GM18511 (cell line): ENCODE data around the gene UBXN1.
"Not testable (repeated sequence)": the region's sequence is repeated elsewhere in the genome, so short reads cannot be mapped to it uniquely, and the experiment has no call there.

ENCODE experiments used
- ATAC-seq: cut with Tn5 transposase; IDR thresholded peaks from one replicate; pipeline ENCODE4 v1.9.1; 2021; ENCODE audit warnings: mild to moderate bottlenecking, moderate library complexity; ENCODE audit not compliant: unreplicated experiment

The UBXN1 gene

DNA sequence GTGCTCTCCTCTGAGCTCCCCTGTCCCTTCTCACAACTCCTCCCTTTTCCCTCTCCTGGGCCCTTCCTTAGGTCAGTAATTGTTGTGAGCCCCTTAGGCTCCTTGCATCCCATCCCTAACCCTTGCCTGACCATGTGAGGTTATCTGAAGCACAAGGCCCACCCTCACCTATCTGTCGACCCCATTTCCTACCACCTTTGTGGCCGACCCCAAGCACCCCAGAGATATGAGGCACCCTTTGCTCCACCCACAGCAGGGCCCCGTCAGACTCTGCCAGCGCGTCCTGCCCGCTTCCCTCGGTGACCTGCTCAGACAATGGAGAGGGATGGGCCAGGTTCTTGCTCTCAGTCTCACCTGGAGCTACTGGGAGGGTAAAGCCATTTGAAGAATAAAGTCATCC, 29.9 kb upstream of the UBXN1 start:
- no peak for ATAC-seq

DNA sequence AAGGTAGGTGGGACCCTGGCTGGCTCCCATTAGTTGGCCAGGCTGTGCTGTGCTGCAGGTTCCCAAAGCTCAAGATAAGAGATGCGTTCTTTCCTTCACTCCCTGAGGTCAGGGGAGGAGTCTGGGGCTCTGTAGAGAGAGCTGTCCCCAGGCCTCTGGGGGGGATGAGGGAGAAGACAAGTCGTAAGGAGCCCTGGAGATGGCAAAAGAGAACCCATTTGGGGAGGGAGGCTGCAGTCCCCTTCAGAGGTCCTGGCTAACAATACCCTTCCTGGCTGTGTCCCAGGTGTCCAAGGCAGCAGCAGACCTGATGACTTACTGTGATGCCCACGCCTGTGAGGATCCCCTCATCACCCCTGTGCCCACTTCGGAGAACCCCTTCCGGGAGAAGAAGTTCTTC, 29.5 kb upstream of the UBXN1 start:
- ATAC-seq: no peak

DNA sequence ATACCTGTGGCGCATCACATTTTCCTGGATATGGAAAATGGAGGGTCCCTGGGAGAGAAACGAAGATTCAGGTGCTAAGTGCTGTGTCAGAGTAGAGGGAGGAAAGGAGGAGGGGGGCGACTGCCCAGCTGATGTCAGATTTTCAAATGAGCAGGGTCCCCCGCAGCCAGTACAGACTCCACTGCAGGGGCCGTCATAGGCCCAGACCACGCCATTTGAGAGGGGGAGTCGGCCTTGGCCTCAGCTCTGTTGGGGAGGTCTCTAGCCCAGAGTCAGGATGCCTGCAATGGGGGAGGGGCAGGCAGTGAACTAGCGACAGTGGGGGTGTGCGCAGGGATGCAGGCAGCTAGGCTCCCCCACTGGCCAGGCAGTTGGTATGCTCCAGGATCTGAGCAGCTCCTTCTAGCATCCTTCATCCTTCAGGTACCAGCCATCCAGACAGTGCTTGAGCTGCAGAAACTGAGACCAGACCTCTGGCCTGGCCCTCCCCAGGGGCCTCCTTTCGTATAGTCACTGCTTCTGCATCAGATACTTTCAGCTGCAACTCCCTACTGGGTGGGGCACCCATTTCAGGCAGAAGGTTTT, 28.5 kb upstream of the UBXN1 start, which contains the start of the genes BSCL2 and GNG3:
BSCL2 (minus strand) TSS at position 148 of the 585 bp plus-strand sequence. CDS start 229 bp downstream, outside the sequence.
GNG3 (plus strand) TSS at position 400 of the 585 bp plus-strand sequence. CDS start 620 bp downstream, outside the sequence.
- no peak for ATAC-seq

DNA sequence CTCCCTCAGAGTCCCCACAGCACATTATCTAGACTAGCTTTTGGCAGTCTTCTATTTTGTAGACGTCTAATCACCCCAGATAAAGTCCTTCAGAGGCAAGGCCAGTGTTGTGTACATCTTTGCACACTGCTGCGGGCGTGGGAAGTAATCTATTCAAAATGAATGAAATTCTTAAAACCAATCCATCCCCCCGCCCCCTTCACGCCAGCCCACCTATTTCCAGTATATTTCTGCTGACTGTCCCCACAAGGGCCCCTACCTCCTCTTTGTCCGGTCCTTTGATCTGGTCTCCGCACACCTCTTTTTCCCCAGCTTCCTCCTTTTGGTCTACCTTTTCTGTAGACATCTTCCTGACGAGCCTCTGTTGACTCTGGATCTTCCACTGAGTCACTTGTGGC, 28.0 kb upstream of the UBXN1 start:
- ATAC-seq: no peak

DNA sequence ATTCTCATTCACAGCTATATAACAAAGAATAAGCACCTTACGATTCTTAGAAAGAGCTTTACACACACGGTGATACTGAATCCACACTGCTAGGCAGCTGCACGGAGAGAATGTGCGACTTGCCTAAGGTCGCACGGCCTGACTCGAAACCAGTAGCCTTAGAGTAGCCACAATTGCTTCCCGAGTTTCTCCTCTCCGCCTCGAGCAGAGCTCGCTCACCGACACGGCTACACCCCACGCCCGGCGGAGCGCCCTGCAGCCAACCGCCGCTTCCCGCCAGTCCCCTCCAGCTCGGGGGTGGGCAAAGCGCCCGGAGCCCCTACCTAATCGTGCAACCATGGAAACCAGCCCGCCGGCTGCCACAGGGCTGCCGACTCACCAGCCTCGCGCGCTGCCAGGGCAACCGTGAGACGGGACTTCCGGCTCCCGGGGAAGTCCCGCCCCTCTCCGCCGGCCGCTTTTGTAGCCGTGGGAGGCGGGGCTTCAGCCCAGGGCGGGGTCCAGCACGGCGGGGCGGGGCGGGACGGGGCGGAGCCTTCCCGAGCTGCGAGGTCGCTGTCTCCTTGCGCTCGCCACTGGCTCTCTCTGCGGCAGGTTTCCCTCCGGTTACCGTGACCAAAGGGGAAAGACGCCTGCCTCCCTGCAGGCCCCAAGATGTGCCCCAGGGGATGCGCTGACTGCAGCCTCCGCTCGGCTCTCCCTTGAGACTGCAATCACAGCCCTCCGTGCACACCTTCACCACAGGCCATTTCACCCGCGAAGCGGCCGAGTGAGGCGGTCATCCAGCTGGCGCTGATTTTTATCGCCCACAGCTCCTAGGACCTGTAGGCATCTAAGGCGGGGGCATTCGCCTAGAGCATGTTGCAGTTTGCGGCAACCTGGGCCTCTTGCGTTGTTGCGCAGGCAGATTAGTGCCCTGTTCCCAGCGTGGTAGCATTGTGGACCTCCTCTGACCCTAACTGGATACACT, 27.3 kb upstream of the UBXN1 start:
- ATAC-seq: peak; percentile 74

- ATAC-seq: no peak
Observed at GRCh38 chr11:62705413-62705812, 26.5 kb upstream of the UBXN1 start.

DNA sequence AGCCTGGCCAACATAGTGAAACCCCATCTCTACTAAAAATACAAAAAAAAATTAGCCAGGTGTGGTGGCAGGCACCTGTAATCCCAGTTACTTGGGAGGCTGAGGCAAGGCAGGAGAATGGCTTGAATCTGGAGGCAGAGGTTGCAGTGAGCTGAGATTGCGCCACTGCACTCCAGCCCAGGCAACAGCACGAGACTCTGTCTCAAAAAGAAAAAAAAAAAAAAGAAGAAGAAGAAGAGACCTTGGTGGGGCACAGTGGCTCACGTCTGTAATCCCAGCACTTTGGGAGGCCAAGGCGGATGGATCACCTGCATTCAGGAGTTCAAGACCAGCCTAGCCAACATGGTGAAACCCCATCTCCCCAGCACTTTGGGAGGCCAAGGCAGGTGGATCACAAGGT, 25.0 kb upstream of the UBXN1 start:
- ATAC-seq: not testable (repeated sequence)

DNA sequence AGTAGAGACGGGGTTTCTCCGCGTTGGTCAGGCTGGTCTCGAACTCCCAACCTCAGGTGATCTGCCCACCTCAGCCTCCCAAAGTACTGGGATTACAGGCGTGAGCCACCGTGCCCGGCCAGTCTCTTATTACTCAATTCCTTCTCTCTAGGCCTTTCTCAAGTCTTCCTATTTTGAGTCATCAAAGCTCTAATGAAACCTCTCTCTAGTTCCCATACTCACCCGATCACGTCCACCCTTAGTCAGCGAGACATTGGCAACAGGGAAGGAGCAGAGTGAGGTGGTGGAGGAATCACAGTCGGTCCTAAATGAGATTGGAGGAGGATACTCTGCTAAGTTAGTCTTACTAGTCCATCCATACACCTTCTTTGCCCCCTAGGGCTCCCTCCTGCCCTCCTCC, 23.4 kb upstream of the UBXN1 start:
- no peak for ATAC-seq

- ATAC-seq: no peak
Observed at GRCh38 chr11:62694455-62695167, 15.7 kb upstream of the UBXN1 start.

GRCh38 chr11:62693624-62694023, 14.8 kb upstream of the UBXN1 start:
- ATAC-seq: not testable (repeated sequence)

GRCh38 chr11:62689421-62690183, 10.7 kb upstream of the UBXN1 start, which contains the start of gene LRRN4CL:
LRRN4CL (minus strand) TSS chr11:62689530; CDS start chr11:62688508, 1,022 bp downstream.
- ATAC-seq: no peak

DNA sequence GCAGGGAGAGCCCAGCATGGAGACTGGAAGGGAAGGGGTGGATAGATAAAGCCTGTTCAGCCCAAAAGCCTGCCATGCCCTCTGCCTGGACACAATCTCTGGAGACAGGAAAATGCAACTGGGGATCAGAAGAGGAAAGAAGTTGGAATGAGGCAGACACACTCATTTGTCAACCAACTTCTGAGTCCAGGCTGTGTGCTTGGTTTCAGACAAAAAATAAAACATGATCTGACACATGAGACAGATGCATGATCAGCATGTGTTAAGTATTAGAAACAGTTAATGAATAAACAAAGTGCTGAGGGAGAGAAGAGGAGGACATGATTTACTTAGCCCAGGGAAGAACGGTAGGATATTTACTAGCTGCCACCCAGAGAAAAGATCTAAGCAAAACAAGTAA, 9.6 kb upstream of the UBXN1 start:
- ATAC-seq: no peak

GRCh38 chr11:62687508-62688396, 8.9 kb upstream of the UBXN1 start:
- no peak for ATAC-seq

- ATAC-seq: no peak
Observed at GRCh38 chr11:62682518-62682917, 3.6 kb upstream of the UBXN1 start.

GRCh38 chr11:62680825-62681240, 2.0 kb upstream of the UBXN1 start:
- peak; percentile 50 for ATAC-seq

DNA sequence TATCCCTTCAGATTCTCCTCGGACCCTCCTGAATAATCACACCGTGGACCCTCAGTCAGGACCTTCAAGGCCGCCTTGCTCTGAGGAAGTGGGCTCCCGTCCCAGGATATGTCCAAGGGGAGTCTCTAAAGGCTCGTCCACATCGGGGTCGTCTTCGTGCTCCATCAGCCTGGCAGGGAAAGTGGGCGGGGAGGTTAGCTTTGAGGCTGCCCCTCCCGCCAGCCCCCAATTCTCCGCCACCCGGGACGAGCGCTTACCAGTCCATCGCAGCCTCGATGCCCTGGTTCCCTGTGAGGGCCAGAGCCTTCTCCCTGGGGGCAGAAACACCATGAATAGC, 472 bp downstream of the UBXN1 start:
- ATAC-seq: peak; percentile 7

- no peak for ATAC-seq
Observed at GRCh38 chr11:62677714-62678113, 1.2 kb downstream of the UBXN1 start.

GRCh38 chr11:62677156-62677555, 1.7 kb downstream of the UBXN1 start:
- no peak for ATAC-seq

DNA sequence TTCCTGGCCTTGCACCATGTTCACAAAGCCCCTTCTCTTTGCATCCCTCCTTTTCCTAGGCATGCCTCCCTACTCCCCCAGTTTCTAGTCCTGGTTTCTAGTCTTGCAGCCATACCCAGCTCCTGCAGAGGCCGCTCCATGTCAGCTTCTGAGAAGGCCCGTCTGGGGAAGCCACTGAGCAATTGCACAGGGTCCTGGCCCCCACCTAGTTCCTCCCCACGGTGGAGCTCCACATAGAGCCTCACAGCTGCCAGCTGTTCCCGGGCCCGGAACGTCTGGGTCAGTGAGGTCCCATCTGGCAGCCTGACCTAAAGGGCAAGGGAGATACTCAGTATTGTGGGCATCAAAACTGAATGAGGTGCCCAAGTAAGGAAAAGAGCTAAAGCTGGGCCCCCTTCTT, 2.2 kb downstream of the UBXN1 start:
- ATAC-seq: no peak

DNA sequence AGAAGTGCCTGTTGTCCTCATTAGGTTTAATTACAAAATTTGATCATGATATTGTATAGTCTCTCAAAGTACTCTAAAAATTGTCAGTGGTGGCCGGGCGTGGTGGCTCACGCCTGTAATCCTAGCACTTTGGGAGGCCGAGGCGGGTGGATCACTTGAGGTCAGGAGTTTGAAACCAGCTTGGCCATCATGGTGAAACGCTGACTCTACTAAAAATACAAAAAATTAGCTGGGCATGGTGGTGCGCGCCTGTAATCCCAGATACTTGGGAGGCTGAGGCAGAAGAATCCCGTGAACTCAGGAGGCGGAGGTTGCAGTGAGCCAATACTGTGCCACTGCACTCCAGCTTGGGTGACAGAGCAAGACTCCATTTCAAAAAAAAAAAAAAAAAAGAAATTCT, 3.5 kb downstream of the UBXN1 start:
- ATAC-seq: not testable (repeated sequence)
